PC-9 (cell line): ENCODE measurements around the gene TRIM6. TPM values are rescaled to one million over a fixed set of nuclear protein-coding genes. Genes with fewer than 3 reads are reported as not detected.
A peak's percentile ranks its signal among the peaks of the same experiment; 100 is the strongest.
"Not testable (repeated sequence)": the region's sequence is repeated elsewhere in the genome, so short reads cannot be mapped to it uniquely, and the experiment has no call there.

Source experiments
- BruUV-seq: library from RNA; stranded (reverse); fragments of 400-500 nt; replicated peaks from 2 replicates; lab custom pipeline; 2021; lab: Mats Ljungman, UMichigan
- CTCF ChIA-PET: fragments of 300-600 bp; sonication (Branson Sonifier 250); formaldehyde crosslinking; loops from one replicate; lab custom pipeline; 2022; ENCODE audit warnings: antibody characterized with exemption; lab: Charles Lee
- POLR2A ChIA-PET: fragments of 300-600 bp; sonication (Branson Sonifier 250); formaldehyde crosslinking; loops from one replicate; lab custom pipeline; 2022; ENCODE audit warnings: antibody characterized with exemption; ENCODE audit not compliant: unreplicated experiment; lab: Charles Lee
- DNase-seq, 2 experiments: peaks; one replicate each; pipeline versions ENCODE4 v3.0.0 to v3.0.0-alpha.2; 2015 to 2022; ENCODE audit warnings: mixed read lengths in 1 of 2
- H2AFZ ChIP-seq: fragments of 200-600 bp; sonication (generic); 2 replicates; pipeline ENCODE4 v1.8.1; 2017; ENCODE audit warnings: antibody characterized with exemption
- H3F3A ChIP-seq: fragments of 200-600 bp; sonication (generic); 2 replicates; pipeline ENCODE4 v1.8.1; 2017; ENCODE audit warnings: antibody characterized with exemption, mild to moderate bottlenecking, low read depth; ENCODE audit not compliant: insufficient read depth
- H3K27ac ChIP-seq: fragments of 200-600 bp; sonication (generic); 2 replicates; pipeline ENCODE4 v1.6.1; 2016; ENCODE audit warnings: mixed run types
- H3K27me3 ChIP-seq: fragments of 200-600 bp; sonication (generic); 2 replicates; pipeline ENCODE4 v1.6.1; 2016; ENCODE audit warnings: low read depth, mixed run types; ENCODE audit not compliant: insufficient read depth
- H3K36me3 ChIP-seq: fragments of 200-600 bp; sonication (generic); 2 replicates; pipeline ENCODE4 v1.6.1; 2016; ENCODE audit warnings: low read depth, mixed run types
- H3K4me1 ChIP-seq: fragments of 200-600 bp; sonication (generic); replicated peaks from 2 replicates; pipeline ENCODE4 v1.6.1; 2016; ENCODE audit warnings: mixed run types; ENCODE audit not compliant: insufficient read depth
- H3K4me2 ChIP-seq: fragments of 200-600 bp; sonication (generic); 2 replicates; pipeline ENCODE4 v1.6.1; 2017; ENCODE audit warnings: mixed run types
- H3K4me3 ChIP-seq: fragments of 200-600 bp; sonication (generic); 2 replicates; pipeline ENCODE4 v1.6.1; 2016; ENCODE audit warnings: mixed run types
- H3K79me2 ChIP-seq: fragments of 200-600 bp; sonication (generic); 2 replicates; pipeline ENCODE4 v1.6.1; 2017; ENCODE audit warnings: low read depth, mixed run types
- H3K9me2 ChIP-seq: fragments of 200-600 bp; sonication (generic); 2 replicates; pipeline ENCODE4 v1.8.1; 2017; ENCODE audit warnings: mild to moderate bottlenecking; ENCODE audit not compliant: insufficient read depth
- H3K9me3 ChIP-seq: fragments of 200-600 bp; sonication (generic); 2 replicates; pipeline ENCODE4 v1.8.1; 2016; ENCODE audit warnings: low read depth; ENCODE audit not compliant: insufficient read depth
- H4K20me1 ChIP-seq: fragments of 200-600 bp; sonication (generic); 2 replicates; pipeline ENCODE4 v1.8.1; 2017; ENCODE audit not compliant: insufficient read depth
- CTCF ChIP-seq: fragments of 200-600 bp; sonication (generic); conservative IDR thresholded peaks from 2 replicates; pipeline ENCODE4 v1.6.1; 2017; ENCODE audit warnings: mixed run types, antibody characterized with exemption, mild to moderate bottlenecking, moderate library complexity
- EZH2 ChIP-seq: fragments of 200-600 bp; sonication (generic); IDR thresholded peaks from 2 replicates; pipeline ENCODE4 v1.8.0; 2017; ENCODE audit warnings: antibody characterized with exemption, low read depth
- intact Hi-C: fragments of 100-400 bp; cut with micrococcal nuclease; formaldehyde crosslinking; loops from one replicate; pipeline ENCODE4 v1.10.0; 2022; ENCODE audit not compliant: unreplicated experiment
- total RNA-seq: library from RNA; stranded (reverse); gene quantifications from 2 replicates; pipeline ENCODE4 v1.2.3, GENCODE V29; 2021

TRIM6 gene
- total RNA-seq, 1 experiment from 2014 or later, result 3.9 TPM

- H3F3A ChIP-seq, result 0 out of 2 replicates have a peak, but pooled peaks cover 6% of the 10 kb centered on the region
- no peak overlapping the region for H3K27ac ChIP-seq
- POLR2A ChIA-PET, result interaction anchor here (0.7 kb wide), 1 partner anchor 21 kb away, joined by 4 read pairs; no protein-coding TSS in a partner anchor
- no peak overlapping the region for H2AFZ ChIP-seq
- no peak for DNase-seq
- intact Hi-C loops, result no loop called here
- CTCF ChIA-PET, result no interaction called here
- no peak overlapping the region for H3K4me3 ChIP-seq
- H3K9me2 ChIP-seq, result no peaks in the 10 kb centered on the region
- no peaks in the 10 kb centered on the region for H3K27me3 ChIP-seq
- peaks cover 29% of the 10 kb centered on the region for H3K4me1 ChIP-seq
- no peaks in the 10 kb centered on the region for H3K9me3 ChIP-seq
- TF ChIP-seq EZH2 (no peak), CTCF (0 out of 2 replicates have a peak, but pooled peaks have one; percentile 31)
- no peak overlapping the region for H3K4me2 ChIP-seq
- BruUV-seq, result no TSS peak
- H4K20me1 ChIP-seq, result no peaks in the 10 kb centered on the region
- 0 out of 2 replicates have a peak, but pooled peaks cover 10% of the 10 kb centered on the region for H3K79me2 ChIP-seq
- H3K36me3 ChIP-seq, result no peaks in the 10 kb centered on the region
Measured at GRCh38 chr11:5600374-5600851, 4.0 kb downstream of the TRIM6 start.

GRCh38 chr11:5602791-5603190, 6.4 kb downstream of the TRIM6 start:
- H3K9me3 ChIP-seq, H3K27ac ChIP-seq, BruUV-seq, H2AFZ ChIP-seq, H4K20me1 ChIP-seq, H3K79me2 ChIP-seq, H3F3A ChIP-seq, POLR2A ChIA-PET, H3K4me3 ChIP-seq, H3K4me2 ChIP-seq, H3K36me3 ChIP-seq, intact Hi-C loops, H3K27me3 ChIP-seq, CTCF ChIA-PET, H3K9me2 ChIP-seq: not testable (repeated sequence)
- peaks cover 22% of the 10 kb centered on the region for H3K4me1 ChIP-seq
- DNase-seq, result peak in 1 of 2 experiments; percentile 5

- no peaks in the 10 kb centered on the region for H3K27me3 ChIP-seq
- 0 out of 2 replicates have a peak, but pooled peaks cover 3% of the 10 kb centered on the region for H3K79me2 ChIP-seq
- no TSS peak for BruUV-seq
- H3K9me2 ChIP-seq, result no peaks in the 10 kb centered on the region
- H4K20me1 ChIP-seq, result no peaks in the 10 kb centered on the region
- H3K27ac ChIP-seq, result no peak overlapping the region
- CTCF ChIA-PET, result no interaction called here
- H3K36me3 ChIP-seq, result no peaks in the 10 kb centered on the region
- H3K4me3 ChIP-seq, result no peak overlapping the region
- H2AFZ ChIP-seq, result no peak overlapping the region
- H3K4me1 ChIP-seq, result peaks cover 16% of the 10 kb centered on the region
- no peak overlapping the region for H3K4me2 ChIP-seq
- no peaks in the 10 kb centered on the region for H3F3A ChIP-seq
- DNase-seq, result no peak
- intact Hi-C loops, result no loop called here
- no peak for TF ChIP-seq CTCF
- TF ChIP-seq EZH2, result no peak
- POLR2A ChIA-PET, result no interaction called here
- H3K9me3 ChIP-seq, result no peaks in the 10 kb centered on the region
Measured at GRCh38 chr11:5603326-5603725, 6.9 kb downstream of the TRIM6 start.

GRCh38 chr11:5604896-5605295, 8.5 kb downstream of the TRIM6 start:
- intact Hi-C loops, result no loop called here
- Histone ChIP-seq H3F3A (no peaks in the 10 kb centered on the region), H3K36me3 (no peaks in the 10 kb centered on the region), H3K9me3 (no peaks in the 10 kb centered on the region), H3K9me2 (no peaks in the 10 kb centered on the region), H3K4me3 (no peak overlapping the region), H4K20me1 (no peaks in the 10 kb centered on the region), H3K4me2 (no peak overlapping the region), H3K27me3 (no peaks in the 10 kb centered on the region), H2AFZ (no peak overlapping the region), H3K27ac (no peak overlapping the region), H3K4me1 (peaks cover 8% of the 10 kb centered on the region; the same call in 1 of the 2 replicates), H3K79me2 (no peaks in the 10 kb centered on the region)
- CTCF ChIA-PET, result no interaction called here
- DNase-seq, result no peak
- no TSS peak for BruUV-seq
- POLR2A ChIA-PET, result no interaction called here
- TF ChIP-seq EZH2 (no peak), CTCF (no peak)
